Femur (tissue), 1 donor: ENCODE data around the gene CD300H.

ENCODE experiments used
- DNase-seq: peaks from one replicate; pipeline ENCODE4 v3.0.0-alpha.2; 2017

The CD300H gene

DNA sequence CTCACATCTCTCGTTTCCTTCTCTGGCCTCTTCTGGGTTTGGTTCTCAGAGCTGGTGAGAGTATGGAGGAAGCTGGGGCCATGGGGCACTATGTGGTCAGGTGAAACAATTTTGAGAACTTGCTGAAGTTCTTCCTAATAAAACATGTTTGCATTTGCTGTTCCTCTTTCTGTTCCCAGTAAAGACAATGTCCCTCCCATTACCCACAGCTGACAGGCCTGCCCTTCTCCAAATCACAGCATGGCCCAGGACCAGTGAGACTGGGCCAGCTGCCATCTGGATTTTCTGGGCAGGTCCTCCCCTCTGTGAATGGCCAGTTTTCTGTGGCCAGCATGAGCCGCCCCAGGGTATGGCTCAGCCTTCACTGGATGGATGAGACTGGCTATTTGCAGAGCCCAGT is at the start of gene CD300H:
TSS of gene CD300H (minus strand) at position 113 of the 400 bp plus-strand sequence.
- DNase-seq: no peak

DNA sequence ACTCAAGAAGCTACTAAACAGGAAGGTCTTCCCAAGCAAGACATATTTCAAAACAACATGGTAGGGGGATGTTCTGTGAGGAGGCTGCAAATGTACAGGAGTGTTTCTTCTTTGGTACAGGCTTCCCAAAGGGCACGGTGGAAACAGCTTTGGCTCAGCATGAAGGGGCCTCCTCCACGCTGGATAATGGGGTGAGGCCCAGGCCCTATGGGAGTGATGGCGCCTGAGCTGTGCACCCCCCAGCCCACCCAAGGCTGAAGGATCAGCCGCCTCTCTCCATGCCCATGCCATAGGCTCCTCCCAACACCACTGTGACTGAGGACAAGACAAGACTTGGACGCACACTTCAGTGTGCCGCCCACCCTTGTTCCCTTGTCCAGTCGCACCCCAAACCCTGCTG is 49.4 kb upstream of the CD300H start:
- DNase-seq: no peak

DNA sequence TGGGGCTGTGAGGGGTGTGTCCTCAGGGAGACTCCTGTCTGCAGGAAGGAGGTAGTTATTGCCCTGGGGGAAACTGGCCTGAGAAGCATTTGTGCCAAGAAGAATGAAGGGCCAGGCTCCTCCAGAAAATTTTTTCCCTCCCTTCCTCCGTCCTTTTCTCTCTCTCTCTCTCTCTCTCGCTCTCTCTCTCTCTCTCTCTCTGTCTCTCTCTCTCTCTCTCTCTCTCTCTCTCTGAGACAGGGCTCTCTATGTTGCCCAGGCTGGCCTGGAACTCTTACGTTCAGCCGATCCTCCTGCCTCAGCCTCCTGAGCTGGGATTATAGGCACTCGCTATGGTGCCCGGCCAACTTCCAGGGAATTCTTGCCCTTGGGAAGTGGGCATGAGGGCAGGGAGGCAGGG is 44.7 kb upstream of the CD300H start:
- no peak for DNase-seq

DNA sequence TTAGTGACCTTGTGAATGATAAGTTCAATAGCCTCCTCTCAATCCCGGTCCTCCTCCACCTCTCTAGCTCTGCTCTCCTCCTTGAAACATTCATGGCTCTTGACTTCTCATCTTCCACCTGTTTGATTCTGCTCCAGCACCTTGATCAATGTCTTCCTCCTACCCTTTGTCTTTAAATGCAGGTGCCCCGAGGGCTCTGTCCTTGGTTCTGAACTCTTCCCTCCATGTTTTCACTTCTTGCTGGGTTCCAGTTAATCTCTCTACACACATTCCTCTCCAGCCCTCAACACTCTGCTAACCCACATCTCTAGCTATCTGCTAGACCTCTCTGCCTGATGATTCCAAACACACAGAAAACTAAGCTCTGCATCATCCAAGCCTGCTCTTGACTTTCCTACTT is 42.8 kb upstream of the CD300H start:
- DNase-seq: no peak

DNA sequence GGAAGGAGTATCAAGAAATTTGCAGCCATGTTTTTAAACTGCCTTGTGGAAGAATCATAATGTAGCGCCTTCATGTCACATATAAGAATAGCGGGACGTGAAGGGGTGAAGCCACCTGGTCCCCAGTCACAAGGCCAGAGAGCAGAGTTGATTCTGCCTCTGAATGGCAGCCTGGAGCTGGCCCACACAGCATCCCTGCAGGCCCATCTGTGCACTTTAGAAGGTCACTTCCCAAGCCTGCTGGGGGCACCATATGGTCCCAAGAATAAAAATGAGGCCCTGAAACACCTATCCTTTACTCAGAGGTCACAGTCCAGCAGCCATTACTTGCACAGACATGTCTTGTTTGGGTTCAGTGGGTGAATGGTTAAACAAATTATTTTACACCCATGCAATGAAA is 41.2 kb upstream of the CD300H start:
- no peak for DNase-seq

DNA sequence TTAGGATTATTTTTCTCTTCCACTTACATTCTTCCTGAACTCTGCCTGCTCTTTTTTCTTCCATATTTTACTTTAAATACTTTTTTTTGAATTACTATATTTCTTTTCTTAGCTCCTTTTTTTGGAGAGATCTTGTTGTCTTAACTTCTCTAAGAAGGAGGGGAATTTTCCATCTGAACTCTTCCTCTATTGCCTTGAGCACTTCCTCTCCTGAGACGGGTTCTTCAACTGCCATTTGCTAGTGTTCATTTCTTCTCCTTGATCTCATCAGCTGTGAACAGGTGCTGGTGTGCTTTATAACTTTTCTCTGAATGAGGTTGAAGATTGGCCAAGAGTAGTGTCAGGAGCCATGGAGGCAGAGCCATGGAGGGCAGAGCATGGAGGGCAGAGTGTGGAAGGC is 39.9 kb upstream of the CD300H start:
- no peak for DNase-seq

DNA sequence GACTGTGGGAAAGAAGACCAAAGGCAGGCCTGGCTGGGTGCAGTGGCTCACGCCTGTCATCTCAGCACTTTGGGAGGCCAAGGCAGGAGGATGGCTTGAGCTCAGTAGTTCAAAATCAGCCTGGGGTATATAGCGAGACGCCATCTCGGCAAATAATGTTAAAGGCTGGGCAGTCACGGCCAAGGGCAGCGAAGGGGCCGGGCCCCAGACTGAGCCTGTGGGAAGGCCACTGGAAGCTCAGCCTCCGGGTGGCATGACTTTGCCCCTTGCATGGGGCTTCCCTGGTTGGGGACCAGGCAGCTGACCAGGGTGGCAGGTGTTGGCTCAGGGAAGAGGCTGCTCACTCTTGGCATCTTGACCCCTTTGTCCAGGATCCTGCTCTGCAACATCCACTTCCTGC is 38.7 kb upstream of the CD300H start:
- DNase-seq: no peak

DNA sequence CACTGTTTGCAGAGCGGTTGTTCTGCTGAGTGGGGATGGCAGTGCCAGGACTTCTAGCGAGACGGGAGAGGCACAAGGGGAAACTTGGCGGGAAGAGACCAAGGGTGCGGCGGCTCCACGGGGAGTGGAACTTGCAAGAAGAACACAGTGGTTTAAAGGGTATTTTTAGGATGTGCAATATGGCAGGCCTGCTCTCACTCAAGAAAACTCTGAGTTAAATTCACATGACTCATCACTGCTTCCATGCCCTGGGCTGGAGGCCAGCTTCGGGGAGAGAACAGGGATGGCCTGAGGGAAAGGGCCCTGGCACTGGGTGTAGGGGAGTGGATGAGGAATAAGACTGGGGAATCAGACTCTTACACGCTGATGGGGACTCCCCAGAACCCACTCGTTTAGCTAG is 38.1 kb upstream of the CD300H start:
- DNase-seq: peak; percentile 61

DNA sequence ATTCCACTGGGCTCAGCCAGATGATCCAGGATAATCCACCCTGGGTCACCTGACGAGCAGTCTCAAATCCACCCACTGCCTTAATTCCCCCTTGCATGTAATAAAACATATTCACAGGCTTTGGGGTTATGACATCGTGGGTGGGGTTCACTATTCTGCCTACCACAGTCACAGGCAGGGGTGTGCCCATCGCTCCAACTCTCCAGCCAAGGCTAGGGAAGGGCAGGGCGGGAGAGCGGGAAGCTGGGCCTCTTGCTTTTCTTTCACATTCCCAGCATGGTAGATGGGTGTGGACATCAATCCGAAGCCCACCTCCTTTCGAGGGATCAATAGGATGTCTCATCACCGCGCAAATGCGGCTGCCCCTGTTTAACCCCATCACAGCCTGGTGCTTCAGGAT is 37.5 kb upstream of the CD300H start:
- no peak for DNase-seq

DNA sequence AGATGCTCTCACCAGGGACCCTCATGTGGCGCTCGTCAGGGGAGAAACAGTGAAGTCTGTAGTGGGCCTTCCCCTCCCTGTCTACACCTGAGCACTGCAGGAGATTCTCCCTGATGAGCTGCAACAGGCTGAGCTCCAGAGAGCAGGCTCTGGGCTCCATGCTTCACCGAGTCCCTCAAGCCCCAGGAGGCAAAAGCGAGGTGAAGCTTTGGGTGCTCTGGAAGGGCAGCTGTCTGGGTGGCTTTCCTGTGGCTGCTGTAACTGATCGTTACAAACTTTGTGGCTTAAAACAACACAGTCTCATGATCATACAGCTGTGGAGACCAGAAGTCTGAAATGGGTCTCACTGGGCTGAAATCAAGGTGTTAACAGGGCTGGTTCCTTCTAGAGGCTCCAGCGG is 36.9 kb upstream of the CD300H start:
- no peak for DNase-seq

DNA sequence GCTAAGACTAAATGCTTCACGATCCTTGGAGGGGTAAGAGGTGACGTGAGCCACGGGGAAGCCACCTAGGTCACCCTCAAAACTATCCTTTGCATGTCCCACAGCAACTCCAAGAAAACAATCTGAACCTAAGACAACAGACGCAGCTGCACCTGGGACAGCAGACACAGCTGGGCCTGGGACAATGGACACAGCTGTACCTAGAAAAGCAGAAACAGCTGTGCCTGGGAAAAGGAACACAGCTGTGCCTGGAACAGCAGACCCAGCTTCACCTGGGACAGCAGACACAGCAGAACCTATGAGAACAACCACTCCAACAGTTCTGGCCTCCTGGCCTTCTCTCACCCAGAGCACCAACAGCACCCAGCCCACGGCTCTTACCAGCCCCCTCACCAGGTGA is 36.4 kb upstream of the CD300H start:
- DNase-seq: no peak

DNA sequence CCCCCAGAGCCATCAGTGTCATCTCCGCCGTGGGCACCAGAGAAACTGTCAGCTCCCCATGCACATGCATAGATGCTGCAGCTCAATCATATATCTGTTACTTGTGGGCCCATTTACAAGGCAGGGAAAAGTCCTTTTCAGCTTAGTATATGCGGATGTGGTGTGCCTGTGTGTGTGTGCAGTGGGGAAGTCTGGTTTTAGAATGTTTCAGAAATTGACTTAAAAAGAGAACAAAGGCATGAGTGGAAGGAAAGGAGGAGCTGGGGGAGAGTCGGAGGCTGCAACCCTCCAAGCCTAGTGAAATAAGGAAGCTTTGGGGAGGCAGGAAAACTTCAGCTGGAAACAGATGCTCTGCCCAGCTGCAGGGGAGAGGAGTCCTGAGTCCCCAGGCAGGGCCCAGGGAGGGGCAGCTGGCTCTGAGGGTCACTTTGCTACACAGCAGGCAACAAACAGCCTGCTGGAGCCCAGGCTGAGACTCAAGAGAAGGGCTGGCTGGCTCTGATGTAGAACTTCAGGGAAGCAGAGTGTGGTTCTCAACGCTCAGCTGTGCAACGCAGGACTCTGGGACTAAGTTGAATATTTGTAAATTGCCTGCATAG is 35.8 kb upstream of the CD300H start:
- DNase-seq: no peak

DNA sequence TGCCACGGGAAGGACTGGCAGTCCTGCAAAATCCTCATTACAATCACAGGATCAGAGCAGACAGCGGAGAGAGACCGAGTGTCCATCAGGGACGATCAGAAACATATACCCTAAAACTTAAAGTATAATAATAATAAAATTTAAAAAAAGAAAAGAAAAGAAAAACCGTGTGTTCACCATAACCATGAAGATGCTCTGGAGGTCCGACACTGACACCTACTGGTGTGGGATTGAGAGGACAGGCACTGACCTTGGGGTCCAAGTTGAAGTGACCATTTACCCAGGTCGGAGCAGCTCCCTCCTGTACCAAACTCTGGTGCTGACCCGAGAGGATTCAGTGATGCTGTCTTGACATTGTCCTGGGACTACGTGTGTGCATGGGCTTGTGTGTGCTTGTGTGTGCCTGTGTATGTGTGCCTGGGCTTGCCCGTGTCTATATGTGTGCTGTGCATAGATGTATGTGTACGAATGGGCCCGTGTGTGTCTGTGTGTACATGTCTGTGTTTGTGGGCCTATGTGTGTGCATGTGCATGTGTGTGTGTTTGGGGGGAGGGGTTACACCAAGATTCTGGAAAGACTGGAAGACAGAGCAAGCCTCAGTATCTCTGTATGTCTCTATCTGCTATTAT is 34.7 kb upstream of the CD300H start:
- peak; percentile 41 for DNase-seq

DNA sequence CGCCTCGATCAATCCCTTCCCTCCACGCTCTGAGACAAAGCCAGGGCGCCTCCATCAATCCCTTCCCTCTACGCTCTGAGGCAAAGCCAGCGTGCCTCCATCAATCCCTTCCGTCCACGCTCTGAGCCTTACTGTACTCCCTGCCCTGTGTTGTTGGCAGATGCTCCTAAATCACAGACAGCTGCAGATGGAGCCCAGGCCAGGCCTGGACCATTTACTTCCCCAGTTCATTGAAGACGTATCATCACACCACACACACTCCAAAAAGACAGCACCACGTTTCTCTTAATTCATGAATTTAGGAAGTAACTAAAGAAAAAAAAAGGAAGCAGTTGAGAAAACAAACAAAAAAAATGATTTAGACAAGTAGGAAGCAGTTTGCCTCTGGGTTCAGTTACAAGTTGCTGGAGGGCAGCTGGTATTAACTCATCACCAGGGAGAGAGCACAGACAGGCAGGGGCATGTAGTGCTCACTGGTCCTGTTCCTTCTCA is 32.2 kb upstream of the CD300H start:
- no peak for DNase-seq

DNA sequence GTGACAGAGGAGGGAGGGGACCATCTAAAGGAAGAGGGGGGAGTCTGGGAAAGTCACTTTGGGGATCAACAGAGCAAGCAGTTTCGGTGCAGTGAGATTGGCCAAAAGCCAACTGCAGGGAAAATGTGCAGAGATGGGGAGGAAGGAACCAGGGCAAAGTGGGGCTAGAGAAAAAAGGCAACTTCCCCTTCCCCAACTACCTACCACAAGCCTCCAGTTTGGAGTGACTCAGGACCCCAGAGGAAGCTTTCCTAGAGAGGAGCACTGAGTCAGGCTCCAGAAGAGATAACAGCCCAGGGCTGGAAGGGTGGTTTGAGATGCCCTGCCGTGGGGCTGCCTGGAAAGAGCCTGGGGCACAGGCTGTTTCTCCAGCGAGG is 31.7 kb upstream of the CD300H start:
- no peak for DNase-seq

DNA sequence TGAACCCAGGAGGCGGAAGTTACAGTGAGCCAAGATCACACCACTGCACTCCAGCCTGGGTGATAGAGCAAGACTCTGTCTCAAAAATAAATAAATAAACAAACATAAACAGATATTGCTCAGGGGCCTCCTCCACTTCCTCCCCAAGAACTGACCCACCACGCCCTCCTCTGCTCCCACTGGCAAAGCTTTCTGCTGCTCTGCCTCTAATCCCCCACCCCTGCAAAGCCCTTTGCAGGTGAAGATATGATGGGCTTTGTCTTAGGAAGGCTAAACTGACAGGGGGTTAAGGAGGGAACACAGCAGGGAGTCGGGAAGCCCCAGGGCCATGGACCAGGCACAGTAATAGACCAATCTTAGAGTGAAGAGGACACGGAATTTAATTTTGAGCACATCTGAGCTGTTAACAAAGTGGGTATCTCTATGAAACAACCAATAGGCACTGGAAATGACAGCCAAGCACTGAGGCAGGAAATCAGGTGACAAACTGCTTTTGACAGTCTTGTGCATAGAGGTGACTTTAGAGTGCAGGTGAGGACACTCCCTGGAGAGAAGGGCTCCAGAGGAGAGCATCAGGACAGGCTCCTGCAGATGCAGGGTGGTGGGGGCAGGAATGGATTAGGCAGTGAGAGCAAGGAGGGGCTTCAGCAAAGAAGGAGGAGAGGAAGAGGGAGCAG is 31.2 kb upstream of the CD300H start:
- no peak for DNase-seq

DNA sequence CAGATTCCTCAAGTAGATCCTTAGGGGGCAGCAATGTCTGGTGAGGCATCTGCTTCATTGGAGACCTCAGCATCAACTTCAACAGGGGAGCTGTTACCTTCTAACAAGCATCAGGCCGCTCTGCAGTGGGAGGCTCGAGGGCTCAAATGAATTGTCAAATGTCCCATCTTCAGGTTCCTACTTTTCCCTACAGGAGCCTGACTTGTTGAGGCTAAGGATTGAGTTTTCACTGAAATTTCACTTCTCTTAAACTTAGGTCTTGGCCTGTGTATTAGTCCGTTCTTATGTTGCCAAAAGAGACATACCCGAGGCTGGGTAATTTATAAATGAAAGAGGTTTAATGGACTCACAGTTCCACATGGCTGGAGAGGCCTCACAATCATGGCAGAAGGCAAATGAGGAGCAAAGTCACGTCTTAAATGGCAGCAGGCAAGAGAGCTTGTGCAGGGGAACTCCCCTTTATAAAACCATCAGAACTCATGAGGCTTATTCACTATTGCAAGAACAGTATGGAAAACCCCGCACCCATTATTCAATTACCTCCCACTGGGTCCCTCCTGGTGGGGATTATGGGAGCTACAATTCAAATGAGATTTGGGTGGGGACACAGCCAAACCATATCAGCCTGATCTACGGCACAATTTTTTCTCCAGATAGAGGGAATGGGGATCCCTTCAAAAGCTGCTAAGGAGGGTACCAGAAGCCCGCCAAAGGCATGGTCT is 29.9 kb upstream of the CD300H start:
- no peak for DNase-seq

DNA sequence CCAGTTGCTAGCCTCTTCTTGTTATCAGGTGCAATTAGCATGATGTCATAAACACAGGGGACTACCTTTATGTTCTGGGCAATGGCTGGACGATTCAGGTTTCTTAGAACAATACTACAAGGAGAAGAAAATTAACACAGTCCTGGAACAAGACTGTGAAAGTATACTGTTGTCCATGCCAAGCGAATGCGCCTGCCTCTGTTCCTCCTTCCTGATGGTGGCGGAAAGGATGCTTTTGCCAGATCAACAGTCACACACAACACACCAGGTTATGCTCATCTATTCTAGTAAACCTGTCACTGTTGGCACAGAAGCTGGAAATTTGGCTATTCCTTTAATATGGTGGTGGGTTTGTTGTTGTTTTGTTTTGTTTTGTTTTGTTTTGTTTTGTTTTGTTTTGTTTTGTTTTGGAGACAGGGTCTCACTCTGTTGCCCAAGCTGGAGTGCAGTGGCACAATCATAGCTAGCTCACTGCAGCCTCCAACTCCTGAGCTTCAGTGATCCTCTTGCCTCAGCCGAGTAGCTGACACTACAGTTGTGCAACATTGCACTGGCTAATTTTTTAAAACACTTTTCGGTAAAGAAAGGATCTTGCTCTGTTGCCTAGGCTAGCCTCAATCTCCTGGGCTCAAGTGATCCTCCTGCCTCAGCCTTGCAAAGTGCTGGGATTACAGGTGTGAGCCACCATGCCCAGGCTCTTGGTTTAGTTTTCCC is 27.9 kb upstream of the CD300H start:
- DNase-seq: no peak

DNA sequence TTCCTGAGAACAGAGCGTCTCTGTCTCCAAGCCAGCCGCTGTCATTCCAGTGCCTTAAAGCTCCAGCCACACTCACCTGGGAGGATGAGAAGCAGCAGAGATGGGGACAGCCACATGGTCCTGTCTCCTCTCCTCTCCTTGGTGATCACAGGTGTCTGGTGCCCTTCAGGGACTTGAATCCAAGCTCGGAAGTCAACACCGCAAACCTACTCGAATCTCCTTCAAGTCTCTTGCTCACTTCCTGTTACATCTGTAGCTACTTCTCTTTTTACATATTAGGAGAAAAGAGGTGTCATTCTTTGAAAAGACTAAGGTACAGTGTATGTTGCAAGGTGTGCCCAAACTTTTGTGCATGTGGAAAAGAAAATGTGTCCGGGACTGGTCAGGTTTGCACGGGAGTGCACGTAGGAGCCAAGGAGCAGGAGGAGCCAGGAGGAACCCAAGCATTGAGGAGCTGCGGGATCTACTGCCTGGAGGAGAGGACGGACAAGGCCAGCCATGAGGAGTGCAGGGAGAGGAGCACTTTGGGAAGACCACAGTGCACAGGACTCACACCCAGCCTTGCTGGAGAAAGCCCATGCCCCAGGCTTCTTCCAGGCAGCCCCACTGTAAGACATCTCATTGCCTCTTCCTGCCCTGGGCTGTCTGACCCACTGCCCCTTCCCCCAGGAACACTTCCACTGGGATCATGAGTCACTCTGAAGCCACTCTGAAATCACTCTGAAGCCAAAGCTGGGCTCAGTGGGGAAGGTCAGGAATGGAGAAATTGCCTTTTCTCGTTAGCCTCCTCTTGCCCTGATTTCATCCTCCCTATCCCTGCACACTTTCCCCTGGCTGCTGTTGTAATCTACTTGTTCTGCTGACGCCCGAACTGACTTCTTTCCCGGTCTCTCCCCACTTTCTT is 25.0 kb upstream of the CD300H start, which contains the start of gene CD300LD:
TSS of gene CD300LD (minus strand) at position 197 of the 904 bp plus-strand sequence. CDS start at position 116, 81 bp downstream.
- no peak for DNase-seq

DNA sequence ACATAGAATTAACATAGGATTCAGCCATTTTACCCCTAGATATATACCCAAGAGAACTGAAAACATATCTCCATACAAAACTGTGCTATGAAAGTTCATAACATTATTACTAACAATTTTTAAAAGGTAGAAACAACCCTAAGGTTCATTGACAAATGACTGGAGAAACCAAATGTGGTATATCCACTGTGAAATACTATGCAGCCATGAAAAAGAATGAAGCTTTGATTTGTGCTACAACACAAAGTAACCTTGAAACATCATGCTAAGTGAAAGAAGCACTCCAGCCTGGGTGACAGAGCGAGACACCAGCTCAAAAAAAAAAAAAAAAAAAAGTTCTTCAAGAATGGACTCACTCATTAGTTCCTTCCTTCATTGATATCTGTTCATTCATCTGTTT is 24.2 kb upstream of the CD300H start:
- DNase-seq: no peak

DNA sequence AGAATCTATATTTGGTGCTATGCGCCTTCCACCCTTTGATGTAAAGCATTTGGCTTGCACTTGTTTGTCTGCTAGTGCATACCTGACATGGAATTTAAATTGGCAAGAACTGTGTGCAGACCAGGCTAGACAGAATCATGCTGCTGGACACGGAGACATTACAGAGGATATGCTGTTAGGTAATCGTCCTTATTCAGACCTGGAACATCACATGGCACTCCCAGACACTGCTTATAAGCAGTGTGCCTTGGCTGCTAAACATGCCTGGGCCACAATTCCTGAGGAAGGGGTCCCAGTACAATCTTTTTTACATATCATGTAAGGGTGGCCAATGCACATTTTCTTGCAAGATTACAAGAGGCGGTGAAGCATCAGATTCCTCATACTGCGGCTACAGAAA is 18.4 kb upstream of the CD300H start:
- no peak for DNase-seq
